H9 (cell line): ENCODE results near the gene RASAL1. TPM values are rescaled to one million over a fixed set of nuclear protein-coding genes. Genes with fewer than 3 reads are reported as not detected.

Experiments
- DNase-seq: peaks from one replicate; pipeline ENCODE4 v3.0.0-alpha.2; 2017
- H2AFZ ChIP-seq: one replicate; pipeline ENCODE4 v1.6.1; 2013; ENCODE audit warnings: mild to moderate bottlenecking, low read length, control low read depth, moderate library complexity
- H2AK5ac ChIP-seq: 2 replicates; pipeline ENCODE4 v1.6.1; 2013; ENCODE audit warnings: low read length, control low read depth, mixed read lengths; ENCODE audit not compliant: insufficient read length
- H2BK120ac ChIP-seq: one replicate; pipeline ENCODE4 v1.6.1; 2013; ENCODE audit warnings: low read depth, mild to moderate bottlenecking, low read length, control low read depth, inconsistent platforms; ENCODE audit not compliant: poor library complexity, severe bottlenecking
- H2BK12ac ChIP-seq: 2 replicates; pipeline ENCODE4 v1.6.1; 2013; ENCODE audit warnings: low read length, control low read depth, mixed read lengths, low read depth; ENCODE audit not compliant: insufficient read length
- H2BK15ac ChIP-seq: 2 replicates; pipeline ENCODE4 v1.6.1; 2013; ENCODE audit warnings: low read depth, low read length, control low read depth
- H2BK20ac ChIP-seq: one replicate; pipeline ENCODE4 v1.6.1; 2013; ENCODE audit warnings: low read depth, mild to moderate bottlenecking, low read length, control low read depth, inconsistent platforms; ENCODE audit not compliant: poor library complexity, severe bottlenecking
- H2BK5ac ChIP-seq: 2 replicates; pipeline ENCODE4 v1.6.1; 2013; ENCODE audit warnings: low read length, control low read depth, mixed read lengths; ENCODE audit not compliant: insufficient read length
- H3K14ac ChIP-seq: 2 replicates; pipeline ENCODE4 v1.6.1; 2013; ENCODE audit warnings: low read length, control low read depth; ENCODE audit not compliant: insufficient read depth
- H3K18ac ChIP-seq: 2 replicates; pipeline ENCODE4 v1.6.1; 2013; ENCODE audit warnings: low read depth, mild to moderate bottlenecking, mixed read lengths, low read length, control low read depth; ENCODE audit not compliant: insufficient read length
- H3K23ac ChIP-seq: 2 replicates; pipeline ENCODE4 v1.6.1; 2013; ENCODE audit warnings: low read length, control low read depth, mixed read lengths, low read depth; ENCODE audit not compliant: insufficient read length
- H3K23me2 ChIP-seq: 2 replicates; pipeline ENCODE4 v1.6.1; 2013; ENCODE audit warnings: low read depth, mild to moderate bottlenecking, mixed read lengths, low read length, control low read depth; ENCODE audit not compliant: insufficient read length, poor library complexity, severe bottlenecking
- H3K27ac ChIP-seq: 2 replicates; pipeline ENCODE4 v1.5.1; 2013; ENCODE audit warnings: low read length, control low read depth, mixed read lengths, low read depth; ENCODE audit not compliant: insufficient read length
- H3K27me3 ChIP-seq: 2 replicates; pipeline ENCODE4 v1.6.1; 2013; ENCODE audit warnings: low read length, control low read depth, inconsistent platforms; ENCODE audit not compliant: insufficient read depth
- H3K4ac ChIP-seq: 2 replicates; pipeline ENCODE4 v1.6.1; 2013; ENCODE audit warnings: low read depth, mild to moderate bottlenecking, control low read depth, inconsistent platforms, low read length, moderate library complexity
- H3K4me1 ChIP-seq: 2 replicates; pipeline ENCODE4 v1.6.1; 2013; ENCODE audit warnings: low read length, control low read depth, inconsistent platforms; ENCODE audit not compliant: insufficient read depth
- H3K4me2 ChIP-seq: 2 replicates; pipeline ENCODE4 v1.6.1; 2013; ENCODE audit warnings: low read length, control low read depth, mixed read lengths; ENCODE audit not compliant: insufficient read length, insufficient read depth
- H3K56ac ChIP-seq: 2 replicates; pipeline ENCODE4 v1.6.1; 2013; ENCODE audit warnings: low read depth, mild to moderate bottlenecking, mixed read lengths, low read length, control low read depth; ENCODE audit not compliant: insufficient read length
- H3K79me1 ChIP-seq: 2 replicates; pipeline ENCODE4 v1.6.1; 2013; ENCODE audit warnings: low read depth, mild to moderate bottlenecking, moderate library complexity, low read length, control low read depth, inconsistent platforms; ENCODE audit not compliant: insufficient read depth, poor library complexity, severe bottlenecking
- H3K79me2 ChIP-seq: 2 replicates; pipeline ENCODE4 v1.6.1; 2013; ENCODE audit warnings: low read length, control low read depth, inconsistent platforms; ENCODE audit not compliant: insufficient read depth
- H3K9ac ChIP-seq: 2 replicates; pipeline ENCODE4 v1.6.1; 2013; ENCODE audit warnings: low read length, control low read depth, mixed read lengths; ENCODE audit not compliant: insufficient read length; ENCODE audit errors: extremely low read depth
- H3K9me3 ChIP-seq: one replicate; pipeline ENCODE4 v1.6.1; 2013; ENCODE audit warnings: low read depth, low read length, inconsistent platforms; ENCODE audit not compliant: control insufficient read depth
- H3T11ph ChIP-seq: one replicate; pipeline ENCODE4 v1.6.1; 2013; ENCODE audit warnings: mild to moderate bottlenecking, low read length, control low read depth, inconsistent platforms
- H4K20me1 ChIP-seq: one replicate; pipeline ENCODE4 v1.6.1; 2013; ENCODE audit not compliant: control insufficient read depth, insufficient read length, insufficient read depth
- H4K5ac ChIP-seq: 2 replicates; pipeline ENCODE4 v1.6.1; 2013; ENCODE audit warnings: low read depth, mild to moderate bottlenecking, mixed read lengths, low read length, control low read depth; ENCODE audit not compliant: insufficient read length
- H4K8ac ChIP-seq: replicated peaks from 2 replicates; pipeline ENCODE4 v1.6.1; 2013; ENCODE audit warnings: low read length, control low read depth, mixed read lengths, low read depth; ENCODE audit not compliant: insufficient read length
- H4K91ac ChIP-seq: 2 replicates; pipeline ENCODE4 v1.6.1; 2013; ENCODE audit warnings: low read depth, mild to moderate bottlenecking, moderate library complexity, mixed read lengths, low read length, control low read depth; ENCODE audit not compliant: insufficient read length
- H3K27ac Mint-ChIP-seq, 3 experiments: 2 replicates in 2 of 3; 3 replicates in 1 of 3; pipeline ENCODE4 v1.8.0; 2020 to 2021; ENCODE audit warnings: mixed read lengths in 3 of 3, mild to moderate bottlenecking in 1 of 3, moderate library complexity in 1 of 3
- H3K27me3 Mint-ChIP-seq: 2 replicates; pipeline ENCODE4 v1.8.0; 2021; ENCODE audit warnings: low read depth, mild to moderate bottlenecking, moderate library complexity, mixed read lengths
- H3K36me3 Mint-ChIP-seq, 3 experiments: 2 replicates in 2 of 3; 3 replicates in 1 of 3; pipeline ENCODE4 v1.8.0; 2020 to 2021; ENCODE audit warnings: low read depth in 3 of 3, mixed read lengths in 3 of 3; ENCODE audit not compliant: insufficient read depth in 1 of 3
- H3K4me1 Mint-ChIP-seq, 2 experiments: 2 replicates each; pipeline ENCODE4 v1.8.0; 2020; ENCODE audit warnings: mixed read lengths in 2 of 2
- H3K4me3 Mint-ChIP-seq, 2 experiments: 2 replicates in 1 of 2; 3 replicates in 1 of 2; pipeline ENCODE4 v1.8.0; 2020 to 2021; ENCODE audit warnings: mild to moderate bottlenecking in 2 of 2, mixed read lengths in 2 of 2, moderate library complexity in 1 of 2
- H3K9me3 Mint-ChIP-seq, 2 experiments: 2 replicates in 1 of 2; 3 replicates in 1 of 2; pipeline ENCODE4 v1.8.0; 2020; ENCODE audit warnings: mild to moderate bottlenecking in 2 of 2, mixed read lengths in 2 of 2, moderate library complexity in 1 of 2
- WGBS: extraction: QIAGEN DNeasy Blood & Tissue Kit; methylation state at CpG from one replicate; pipeline ENCODE4 v1.1.7; 2013; ENCODE audit warnings: missing lambda C conversion rate, low lambda C conversion rate, mixed read lengths; ENCODE audit not compliant: insufficient read length; ENCODE audit errors: extremely low coverage; 5-methylcytosine and 5-hydroxymethylcytosine counted together
- total RNA-seq: library from RNA; stranded (reverse); gene quantifications from 2 replicates; pipeline ENCODE4 v1.2.1, GENCODE V29; 2021
- TF ChIP-seq, protein P1 (sequence below): fragments of 200-600 bp; sonication (generic); conservative IDR thresholded peaks from 3 replicates; pipeline ENCODE4 v1.8.0; 2021; ENCODE audit warnings: antibody characterized with exemption, mild to moderate bottlenecking

Gene RASAL1
- total RNA-seq, 1 experiment from 2014 or later, result 2.3 TPM

DNA sequence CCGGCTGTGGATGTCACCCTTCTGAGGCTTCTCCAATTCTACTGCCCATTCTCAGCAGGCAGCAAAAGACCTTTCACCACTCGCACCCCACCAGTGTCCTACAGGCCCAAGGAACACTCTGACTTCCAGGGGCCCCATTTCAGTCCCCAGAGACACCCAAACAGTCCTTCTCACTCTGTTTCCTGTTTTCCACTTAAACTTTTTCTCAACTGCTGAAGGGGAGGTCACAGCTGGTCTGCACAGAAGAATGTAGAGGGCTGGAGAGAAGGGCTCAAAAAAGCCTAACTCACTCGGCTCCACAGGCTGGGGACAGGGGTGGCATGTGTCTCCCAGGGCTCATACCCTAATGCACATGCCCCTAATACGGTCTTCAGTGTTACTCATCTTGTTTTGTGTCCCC is 83.2 kb downstream of the RASAL1 start:
- Histone ChIP-seq H4K91ac (no peak overlapping the region), H3K9ac (no peak overlapping the region), H3K18ac (no peak overlapping the region), H2AK5ac (no peak overlapping the region), H3T11ph (no peak overlapping the region), H4K20me1 (no peaks in the 10 kb centered on the region), H3K79me1 (no peaks in the 10 kb centered on the region), H2BK5ac (no peak overlapping the region), H3K23ac (no peak overlapping the region), H3K79me2 (no peaks in the 10 kb centered on the region), H3K4ac (no peak overlapping the region), H4K8ac (no peak overlapping the region), H3K9me3 (no peaks in the 10 kb centered on the region), H2AFZ (no peak overlapping the region), H2BK12ac (no peak overlapping the region), H4K5ac (no peak overlapping the region), H2BK120ac (no peak overlapping the region), H3K4me1 (no peaks in the 10 kb centered on the region), H2BK20ac (no peak overlapping the region), H3K27me3 (peaks cover 14% of the 10 kb centered on the region), H3K23me2 (no peaks in the 10 kb centered on the region), H3K56ac (no peak overlapping the region), H3K14ac (no peak overlapping the region), H3K4me2 (no peak overlapping the region), H3K27ac (no peak overlapping the region), H2BK15ac (no peak overlapping the region)
- H3K9me3 Mint-ChIP-seq, result no peaks in the 10 kb centered on the region
- H3K36me3 Mint-ChIP-seq, result no peaks in the 10 kb centered on the region
- DNase-seq, result no peak
- H3K27ac Mint-ChIP-seq, result peak overlapping the region in 1 of 3 experiments; percentile 70; a peak in 1 of 7 replicates
- TF ChIP-seq, protein P1, sequence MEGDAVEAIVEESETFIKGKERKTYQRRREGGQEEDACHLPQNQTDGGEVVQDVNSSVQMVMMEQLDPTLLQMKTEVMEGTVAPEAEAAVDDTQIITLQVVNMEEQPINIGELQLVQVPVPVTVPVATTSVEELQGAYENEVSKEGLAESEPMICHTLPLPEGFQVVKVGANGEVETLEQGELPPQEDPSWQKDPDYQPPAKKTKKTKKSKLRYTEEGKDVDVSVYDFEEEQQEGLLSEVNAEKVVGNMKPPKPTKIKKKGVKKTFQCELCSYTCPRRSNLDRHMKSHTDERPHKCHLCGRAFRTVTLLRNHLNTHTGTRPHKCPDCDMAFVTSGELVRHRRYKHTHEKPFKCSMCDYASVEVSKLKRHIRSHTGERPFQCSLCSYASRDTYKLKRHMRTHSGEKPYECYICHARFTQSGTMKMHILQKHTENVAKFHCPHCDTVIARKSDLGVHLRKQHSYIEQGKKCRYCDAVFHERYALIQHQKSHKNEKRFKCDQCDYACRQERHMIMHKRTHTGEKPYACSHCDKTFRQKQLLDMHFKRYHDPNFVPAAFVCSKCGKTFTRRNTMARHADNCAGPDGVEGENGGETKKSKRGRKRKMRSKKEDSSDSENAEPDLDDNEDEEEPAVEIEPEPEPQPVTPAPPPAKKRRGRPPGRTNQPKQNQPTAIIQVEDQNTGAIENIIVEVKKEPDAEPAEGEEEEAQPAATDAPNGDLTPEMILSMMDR, result no peak
- no peak overlapping the region for H3K4me3 Mint-ChIP-seq
- no CpG with 5 or more reads among the region's 4 CpGs for WGBS
- H3K4me1 Mint-ChIP-seq, result peaks cover 3 to 4% of the 10 kb centered on the region in 2 experiments; a peak in 2 of 4 replicates
- peaks cover 63% of the 10 kb centered on the region for H3K27me3 Mint-ChIP-seq
